GM19043 (cell line): ENCODE results near the gene PTPRG.
"Not testable (repeated sequence)": the region's sequence is repeated elsewhere in the genome, so short reads cannot be mapped to it uniquely, and the experiment has no call there.

Experiments used
- ATAC-seq: cut with Tn5 transposase; IDR thresholded peaks from one replicate; pipeline ENCODE4 v1.9.1; 2021; ENCODE audit warnings: low read depth; ENCODE audit not compliant: unreplicated experiment

PTPRG gene

DNA sequence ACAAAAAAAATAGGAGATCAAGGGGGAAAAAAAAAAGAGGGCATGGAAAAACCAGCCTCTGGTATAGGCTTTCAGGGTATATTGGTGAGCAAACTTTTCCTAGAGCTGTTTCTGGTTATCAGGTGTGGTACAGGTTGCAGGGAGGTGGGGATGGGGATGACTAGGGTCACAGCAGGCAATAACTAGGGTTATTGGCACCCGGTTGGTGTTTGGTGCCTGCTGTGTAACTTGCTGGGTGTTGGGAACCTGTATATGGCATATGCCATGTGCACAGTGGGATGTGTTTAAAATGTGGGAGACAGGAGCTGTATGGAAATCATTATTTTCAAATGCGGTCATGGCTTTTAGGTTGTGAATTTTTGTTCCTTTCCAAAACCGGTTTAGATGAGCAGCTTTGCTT lies 119.2 kb downstream of the PTPRG start:
- ATAC-seq, result no peak

DNA sequence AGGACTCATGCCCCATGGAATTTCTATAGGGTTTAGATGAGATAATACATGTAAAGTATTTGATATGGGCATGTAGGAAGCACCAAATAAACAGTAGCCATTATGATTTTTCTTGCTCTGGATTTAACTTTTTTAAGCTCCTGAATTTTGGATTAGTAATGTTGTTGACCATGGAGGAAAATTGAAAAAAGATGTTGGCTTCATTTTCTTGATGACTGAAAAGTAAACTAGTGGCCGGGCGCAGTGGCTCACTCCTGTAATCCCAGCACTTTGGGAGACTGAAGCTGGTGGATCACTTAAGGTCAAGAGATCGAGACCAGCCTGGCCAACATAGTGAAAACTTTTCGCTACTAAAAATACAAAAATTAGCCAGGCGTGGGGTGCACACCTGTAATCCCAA lies 120.3 kb downstream of the PTPRG start:
- ATAC-seq, result no peak

DNA sequence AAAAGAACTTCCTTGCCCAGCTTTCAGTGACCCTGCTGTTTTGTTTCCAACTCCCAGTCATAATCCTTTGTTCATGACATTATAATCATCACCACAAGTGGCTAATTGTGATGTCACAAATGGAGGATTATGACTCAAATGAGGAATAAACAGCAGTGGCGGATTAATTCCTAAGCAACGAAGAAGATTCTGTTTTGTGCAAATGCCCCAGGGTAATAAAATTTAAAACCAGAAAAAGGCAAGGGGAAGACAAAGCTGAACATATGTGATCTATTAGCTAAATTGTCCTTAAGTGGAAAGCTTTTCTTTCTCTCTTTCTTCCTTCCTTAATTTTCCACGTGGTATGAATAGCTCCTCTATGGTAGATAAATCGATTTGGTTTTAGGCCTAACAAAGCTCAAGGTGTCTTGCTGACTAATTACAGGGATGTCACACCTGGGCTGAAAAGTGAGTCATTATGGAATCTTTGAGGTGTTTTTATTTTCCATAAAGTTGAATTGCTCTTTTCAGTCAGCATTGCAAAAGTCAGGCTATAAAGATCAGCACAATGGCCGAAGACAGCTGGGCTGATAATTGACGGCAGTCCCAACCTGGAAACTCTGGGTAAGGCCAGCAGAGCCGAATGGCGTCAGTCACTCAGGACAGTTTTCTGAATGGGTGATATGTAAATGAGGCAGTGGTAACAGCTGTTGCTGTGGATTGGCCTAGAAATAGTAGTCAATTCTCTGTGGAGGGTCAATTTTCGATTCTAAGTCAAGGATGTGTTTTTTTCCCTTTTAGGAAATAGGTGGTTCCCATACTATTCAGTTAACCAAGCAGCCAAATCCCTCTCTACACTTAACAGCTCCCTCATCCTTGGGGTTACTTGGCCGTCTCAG lies 121.5 kb downstream of the PTPRG start:
- no peak for ATAC-seq

DNA sequence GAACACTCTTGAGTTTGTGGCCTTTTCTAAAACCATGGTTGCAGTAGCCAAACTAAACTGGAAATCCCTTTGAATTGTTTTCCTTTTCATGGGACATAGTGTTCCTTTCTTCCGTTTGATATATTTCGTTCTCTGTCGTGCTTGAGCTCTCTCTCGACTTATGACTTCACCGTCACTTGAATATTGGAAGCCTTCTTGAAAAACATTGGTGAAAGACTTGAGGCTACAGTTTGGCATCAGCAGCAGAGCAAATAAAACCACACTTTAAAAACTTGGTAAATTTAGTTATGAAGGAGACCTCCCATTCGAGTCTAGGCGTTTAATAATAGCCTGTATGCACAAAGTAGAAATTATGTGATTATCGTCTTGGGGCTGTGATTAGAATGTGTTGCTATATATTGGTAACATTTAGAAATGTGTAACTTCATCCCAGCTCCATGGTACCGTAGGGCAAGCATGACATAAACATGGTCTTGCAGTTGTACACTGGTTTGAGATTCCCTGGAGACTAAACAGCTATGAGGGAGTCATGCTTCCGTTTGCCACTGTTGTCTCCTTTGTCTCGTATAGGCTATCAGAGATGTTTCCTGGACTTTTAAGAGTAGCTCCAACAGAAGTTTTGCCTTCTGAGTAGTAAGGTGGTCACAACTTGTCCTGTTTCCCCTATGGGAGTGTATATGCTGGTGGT lies 122.3 kb downstream of the PTPRG start:
- ATAC-seq, result no peak

DNA sequence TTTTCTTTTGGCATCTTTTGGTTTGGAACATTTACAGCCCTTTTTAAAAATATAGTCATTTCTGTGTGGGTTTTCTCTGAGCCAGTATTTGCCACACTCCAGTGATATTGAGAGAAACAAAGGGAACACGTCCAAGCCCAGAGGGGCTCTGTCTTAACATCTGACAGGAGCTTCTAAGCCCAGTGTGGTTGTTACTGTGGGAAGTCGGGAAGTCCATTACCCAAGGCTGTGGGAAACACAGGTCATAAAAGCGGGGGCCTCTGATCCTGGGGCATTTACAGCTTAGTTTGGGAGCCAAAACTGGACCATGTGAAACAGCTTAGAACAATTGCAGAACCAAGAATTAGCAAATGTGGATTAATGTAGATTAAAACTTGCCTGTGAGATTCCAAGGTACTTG lies 123.0 kb downstream of the PTPRG start:
- ATAC-seq, result no peak

DNA sequence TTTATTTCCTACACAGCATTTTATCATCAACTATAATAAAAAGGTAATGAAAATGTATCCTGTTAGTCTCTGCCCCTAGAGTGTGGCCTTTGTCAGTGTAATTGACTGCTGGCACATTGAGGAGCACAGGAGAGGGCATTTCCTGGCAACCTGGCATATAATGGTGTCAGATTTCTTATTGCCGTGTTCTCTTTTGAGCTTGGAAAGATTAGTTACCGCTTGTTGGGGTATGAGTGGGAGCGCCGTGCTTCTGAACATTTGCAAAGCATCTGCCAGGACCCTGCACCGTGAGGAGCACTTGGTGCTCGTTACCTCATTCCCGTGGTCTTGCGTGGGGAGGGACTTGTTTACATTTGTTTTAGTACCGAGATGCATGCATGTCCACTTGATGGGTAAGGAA lies 124.4 kb downstream of the PTPRG start:
- no peak for ATAC-seq

DNA sequence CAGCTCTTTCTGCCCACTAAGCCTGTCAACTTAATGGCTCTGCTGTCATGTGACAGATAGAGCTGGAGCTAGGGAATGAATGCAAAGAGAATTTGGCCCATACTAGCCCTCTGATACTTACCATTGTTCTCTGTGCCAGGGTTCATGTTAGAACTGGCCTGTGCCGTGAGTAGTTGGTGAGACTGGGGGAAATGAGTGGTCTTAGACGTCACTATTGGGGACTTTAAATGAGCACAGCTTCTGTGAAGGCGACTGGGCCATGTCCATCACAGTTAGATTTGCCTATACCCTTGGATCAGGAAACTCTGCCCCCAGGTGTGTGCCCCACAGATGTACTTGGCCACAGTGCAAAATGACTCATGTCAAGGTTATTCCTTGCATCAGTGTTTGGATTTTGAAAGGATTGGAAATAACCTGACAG lies 124.9 kb downstream of the PTPRG start:
- no peak for ATAC-seq

DNA sequence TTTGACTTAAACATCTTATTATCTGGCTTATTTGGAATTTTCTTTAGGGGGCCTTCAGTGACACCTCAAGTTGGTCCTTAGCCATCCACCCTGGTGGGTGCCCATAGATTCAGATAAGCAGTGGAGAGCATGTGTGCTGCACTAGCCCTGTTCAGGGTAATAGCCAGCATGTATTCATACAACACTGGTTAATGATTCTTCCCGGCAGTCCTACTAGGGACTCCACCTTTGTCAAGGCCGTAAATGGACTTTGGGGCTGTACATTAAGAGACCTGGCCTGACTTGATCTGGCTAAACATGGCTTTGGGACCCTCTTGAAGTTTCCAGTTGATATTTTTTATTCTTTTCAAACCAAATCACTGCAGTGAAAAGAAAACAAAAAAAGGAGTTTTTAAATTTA lies 125.8 kb downstream of the PTPRG start:
- ATAC-seq, result no peak

DNA sequence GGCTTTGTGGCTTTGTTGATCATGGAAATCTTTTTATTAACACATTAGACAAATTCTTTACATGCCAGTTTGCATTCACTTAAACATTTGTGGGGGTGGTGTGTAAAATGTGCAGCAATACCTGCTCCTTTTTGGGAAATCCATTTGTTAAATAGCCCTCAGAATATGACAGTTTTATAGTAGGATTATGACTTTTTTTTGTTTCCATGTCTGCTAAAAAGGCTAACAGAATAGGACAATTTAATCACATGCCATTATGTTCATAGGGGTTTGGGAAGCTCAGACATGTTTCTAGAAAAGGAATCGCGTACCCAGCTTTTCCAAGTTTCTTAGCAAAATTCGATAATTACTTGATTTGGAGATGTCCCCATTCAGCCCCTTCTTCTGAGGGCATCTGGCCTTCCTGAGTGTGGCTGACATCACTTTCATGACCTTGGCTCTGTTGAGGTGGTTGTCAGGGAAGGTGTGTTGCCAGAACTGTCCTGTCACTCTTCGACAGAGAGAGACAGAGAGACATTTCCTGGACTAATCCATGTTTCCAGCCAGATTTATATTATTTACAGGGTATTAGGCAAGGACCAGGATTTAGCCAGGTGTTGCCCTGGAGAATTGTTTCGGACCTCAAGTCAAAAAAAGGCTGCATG lies 126.4 kb downstream of the PTPRG start:
- ATAC-seq, result no peak

DNA sequence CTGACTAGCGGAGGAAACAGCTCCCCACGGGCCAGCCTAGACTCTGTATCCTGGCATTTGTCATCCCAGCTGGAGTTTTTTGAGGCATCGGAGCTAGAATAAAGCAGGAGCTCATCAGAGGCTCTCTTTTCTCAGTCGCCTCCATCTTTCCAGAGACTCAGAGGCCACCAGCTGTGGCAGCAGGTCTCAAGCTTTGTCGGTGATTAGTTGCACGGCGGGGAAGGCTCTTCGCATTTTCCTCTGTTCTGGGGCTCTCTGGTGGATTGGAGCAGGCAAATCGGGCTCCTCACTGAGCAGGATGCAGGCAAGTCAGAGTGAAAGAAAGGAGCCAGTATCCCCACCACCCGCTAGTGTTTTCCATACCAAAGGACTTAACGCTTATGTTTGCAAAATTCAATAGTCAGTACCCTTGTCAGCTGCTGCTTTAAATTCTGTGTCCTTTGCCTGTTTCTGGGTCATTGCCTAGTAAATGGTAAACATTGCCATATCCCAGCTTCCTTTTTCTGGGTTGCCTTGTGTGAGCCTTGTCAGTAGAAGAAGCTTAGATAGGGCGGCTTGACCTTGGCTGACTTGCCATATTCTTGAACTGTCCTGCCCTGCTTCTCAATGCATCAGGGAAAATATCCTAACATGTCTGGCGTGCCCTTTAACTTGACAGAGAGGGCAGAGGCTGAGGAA lies 127.1 kb downstream of the PTPRG start:
- no peak for ATAC-seq

DNA sequence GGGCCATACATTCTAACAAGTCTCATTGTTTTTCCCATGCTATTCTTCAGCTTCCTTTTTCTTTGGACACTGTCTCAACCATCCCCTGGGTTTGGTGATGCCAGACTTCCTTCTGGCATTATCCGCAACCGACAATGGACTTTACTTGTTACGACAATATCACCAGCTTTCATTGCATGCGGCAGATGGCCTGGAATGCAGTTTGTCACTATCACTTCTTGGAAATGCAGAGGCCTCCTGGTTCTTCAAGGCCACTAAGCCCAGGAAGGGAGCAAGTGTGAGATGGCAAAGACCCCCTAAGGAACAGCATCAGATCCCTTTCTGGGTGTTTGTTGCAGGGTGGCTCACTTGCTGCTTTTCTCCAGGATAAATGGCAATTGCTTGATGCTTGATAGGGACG lies 128.6 kb downstream of the PTPRG start:
- ATAC-seq, result no peak

DNA sequence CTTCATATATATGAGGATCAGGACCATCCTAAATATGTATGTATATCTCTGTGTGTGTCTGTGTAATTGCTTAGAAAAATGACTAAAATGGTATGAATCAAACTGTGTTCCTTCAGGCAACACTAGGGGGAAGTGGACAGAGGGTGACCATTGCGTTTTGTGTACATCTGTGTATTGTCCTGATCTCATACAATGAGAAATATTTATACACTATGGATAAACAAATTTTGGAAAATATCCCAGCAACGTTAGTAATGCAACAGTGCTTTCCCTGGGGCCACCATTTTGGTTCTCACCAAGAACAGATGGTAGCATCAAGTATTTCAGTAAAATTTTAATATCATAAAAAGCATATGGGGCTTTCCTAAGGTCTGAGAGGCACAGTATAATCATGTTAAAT lies 130.1 kb downstream of the PTPRG start:
- ATAC-seq, result no peak

DNA sequence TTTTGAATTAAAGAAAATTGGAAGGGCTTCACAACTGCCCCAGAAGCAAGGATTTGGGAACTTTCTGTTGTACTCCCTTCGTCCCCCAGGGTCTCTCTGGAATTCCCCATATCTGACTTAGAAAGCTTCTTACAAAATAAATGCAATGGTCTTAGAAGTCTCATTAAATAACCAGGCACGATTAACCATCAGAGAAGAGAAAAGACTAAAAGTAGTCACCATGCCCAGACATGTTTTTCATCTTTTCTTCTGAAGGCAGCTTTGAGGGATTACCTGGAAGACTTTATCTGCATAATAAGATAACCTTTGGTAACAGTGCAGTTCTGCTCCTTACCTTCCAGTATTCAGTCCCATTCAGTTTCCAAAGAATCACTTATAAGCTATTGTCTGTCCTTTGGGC lies 135.9 kb downstream of the PTPRG start:
- no peak for ATAC-seq

DNA sequence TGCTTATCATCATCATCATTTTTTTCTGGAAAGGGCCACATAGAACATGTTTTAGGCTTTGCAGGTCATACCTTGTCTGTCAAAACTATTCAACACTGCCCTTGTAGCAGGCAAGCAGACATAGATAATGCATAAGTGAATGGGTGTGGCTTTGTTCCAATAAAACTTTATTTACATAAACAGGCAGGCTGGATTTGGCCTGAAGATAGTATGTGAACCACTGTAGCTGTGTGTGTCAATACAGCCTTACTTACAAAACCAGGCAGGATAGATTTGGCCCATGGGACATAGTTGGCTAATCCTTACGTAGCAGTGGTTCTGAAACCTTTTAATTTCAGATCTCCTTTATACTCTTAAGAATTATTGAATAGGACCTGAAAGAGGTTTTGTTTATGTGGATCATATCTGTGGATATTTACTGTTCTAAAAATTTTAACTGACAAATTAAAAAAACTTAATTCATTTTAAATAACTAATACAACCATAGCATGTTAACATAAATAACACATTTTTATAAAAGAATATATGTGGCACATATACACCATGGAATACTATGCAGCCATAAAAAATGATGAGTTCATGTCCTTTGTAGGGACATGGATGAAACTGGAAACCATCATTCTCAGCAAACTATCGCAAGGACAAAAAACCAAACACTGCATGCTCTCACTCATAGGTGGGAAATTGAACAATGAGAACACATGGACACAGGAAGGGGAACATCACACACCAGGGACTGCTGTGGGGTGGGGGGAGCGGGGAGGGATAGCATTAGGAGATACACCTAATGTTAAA lies 137.1 kb downstream of the PTPRG start:
- ATAC-seq, result not testable (repeated sequence)

DNA sequence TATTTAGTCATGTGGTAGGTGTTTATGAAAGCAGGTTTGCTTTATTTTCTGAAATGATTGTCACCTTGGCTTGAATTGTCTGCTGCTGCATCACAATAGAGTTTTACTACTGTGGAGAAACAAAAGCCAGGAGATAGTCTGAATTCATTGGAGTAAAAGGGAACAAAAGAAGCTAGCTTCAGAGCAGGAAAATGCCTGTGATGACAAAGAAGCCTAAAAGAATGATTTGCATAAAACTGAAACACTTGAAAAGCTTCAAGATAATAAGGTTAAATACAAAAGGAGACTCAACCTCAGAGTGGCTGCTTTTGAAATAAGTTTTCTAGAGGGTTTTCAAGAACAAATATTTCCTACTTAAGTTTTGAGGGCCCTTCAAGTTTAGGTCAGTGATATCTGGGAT lies 138.3 kb downstream of the PTPRG start:
- ATAC-seq, result no peak

DNA sequence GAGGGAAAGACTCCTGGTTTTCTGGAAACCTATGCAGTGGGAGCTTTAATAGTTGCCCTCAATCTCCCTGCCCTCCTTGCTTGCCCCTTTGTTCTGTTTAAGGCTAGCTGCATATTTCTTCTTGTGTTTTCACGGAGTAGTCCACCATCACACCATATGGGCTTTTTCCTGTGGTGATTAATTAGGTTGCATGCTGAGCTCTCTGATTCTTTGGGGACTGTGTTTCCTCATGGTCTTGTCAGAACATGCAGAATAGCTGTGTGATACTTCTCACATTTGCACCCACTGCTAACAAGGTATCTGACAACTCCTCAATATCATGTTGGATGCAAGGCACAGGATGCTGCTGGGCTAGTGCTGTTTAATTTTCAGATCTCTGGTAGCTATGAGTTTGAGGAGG lies 139.6 kb downstream of the PTPRG start:
- ATAC-seq, result no peak

DNA sequence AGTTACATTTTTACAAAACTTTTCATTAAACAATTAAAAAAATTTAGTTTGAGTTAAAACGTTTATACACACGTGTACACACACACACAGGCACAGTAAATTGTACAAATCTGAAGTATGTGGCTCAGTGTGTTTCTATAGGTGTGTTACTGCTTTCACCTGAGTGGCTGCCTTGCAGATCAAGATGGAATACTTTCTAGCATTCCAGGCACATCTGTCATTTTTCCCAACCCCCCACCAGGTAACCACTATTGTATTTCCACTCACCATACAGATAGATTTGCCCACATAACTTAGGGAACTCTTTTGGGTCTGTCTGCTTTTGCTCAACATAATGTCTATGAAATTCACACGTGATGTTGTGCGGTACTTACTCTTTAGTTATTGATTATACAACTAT lies 141.1 kb downstream of the PTPRG start:
- ATAC-seq, result no peak

DNA sequence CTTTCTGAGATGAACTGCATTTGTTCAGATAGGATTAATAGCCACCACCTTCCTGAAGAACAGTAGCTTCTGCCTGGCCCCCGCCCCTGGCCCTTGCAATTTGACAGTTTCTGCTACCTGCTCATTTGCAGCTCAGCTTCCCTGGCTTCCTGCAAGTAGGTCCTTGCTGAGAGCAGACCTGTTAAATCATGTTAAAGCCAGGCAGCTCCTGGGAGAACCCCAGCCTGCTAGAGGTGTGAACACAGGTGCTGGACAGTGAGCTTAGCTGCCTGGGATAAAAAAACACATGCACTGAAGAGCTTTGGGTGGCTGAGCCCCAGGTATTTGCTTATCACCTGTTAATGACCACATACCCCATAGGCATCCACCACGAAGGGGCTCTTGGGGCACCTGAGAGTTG lies 143.4 kb downstream of the PTPRG start:
- no peak for ATAC-seq

DNA sequence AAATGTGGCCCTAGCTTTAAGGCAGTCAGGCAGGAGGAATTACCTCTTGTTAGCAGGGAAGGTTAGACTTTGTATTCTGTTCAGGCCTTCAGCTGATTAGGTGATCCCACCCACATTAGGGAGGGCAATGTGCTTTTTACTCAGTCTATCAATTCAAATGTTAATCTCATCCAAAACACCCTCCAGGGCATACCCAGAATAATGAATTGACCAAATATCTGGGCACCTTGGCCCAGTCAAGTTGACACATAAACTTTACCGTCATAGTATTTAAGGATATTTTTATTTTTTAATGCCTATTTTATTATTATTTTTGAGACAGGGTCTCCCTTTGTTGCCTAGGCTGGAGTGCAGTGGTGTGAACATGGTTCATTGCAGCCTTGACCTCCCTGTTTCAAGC lies 146.1 kb downstream of the PTPRG start:
- ATAC-seq, result no peak

DNA sequence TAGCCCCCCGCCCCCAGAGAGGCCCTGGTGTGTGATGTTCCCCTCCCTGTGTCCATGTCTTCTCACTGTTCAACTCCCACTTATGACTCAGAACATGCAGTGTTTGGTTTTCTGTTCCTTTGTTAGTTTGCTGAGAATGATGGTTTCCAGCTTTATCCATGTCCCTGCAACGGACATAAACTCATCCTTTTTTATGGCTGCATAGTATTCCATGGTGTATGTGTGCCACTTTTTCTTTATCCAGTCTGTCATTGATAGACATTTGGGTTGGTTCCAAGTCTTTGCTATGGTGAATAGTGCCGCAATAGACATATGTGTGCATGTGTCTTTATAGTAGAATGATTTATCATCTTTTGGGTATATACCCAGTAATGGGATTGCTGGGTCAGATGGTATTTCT lies 149.5 kb downstream of the PTPRG start:
- ATAC-seq, result not testable (repeated sequence)
